Common myeloid progenitor, CD34-positive (primary cell): ENCODE results near the gene PPP1R14D.

Experiments used
- CTCF ChIA-PET: fragments of 350-600 bp; sonication (Branson Sonifier 250); formaldehyde crosslinking; loops from one replicate; lab custom pipeline; 2021; ENCODE audit warnings: antibody characterized with exemption; lab: Charles Lee
- POLR2A ChIA-PET: fragments of 350-600 bp; sonication (Branson Sonifier 250); formaldehyde crosslinking; loops from one replicate; lab custom pipeline; 2021; ENCODE audit warnings: antibody characterized with exemption; lab: Charles Lee
- DNase-seq, 3 donors: peaks; one replicate each; pipeline versions ENCODE4 v3.0.0 to v3.0.0-alpha.2; 2013
- H3K27ac ChIP-seq, 2 experiments: 1 replicate in 1 of 2; 2 replicates in 1 of 2; pipeline ENCODE4 v1.7.0; 2013; ENCODE audit warnings: inconsistent platforms in 2 of 2, low read length in 2 of 2, mild to moderate bottlenecking in 2 of 2, low read depth in 1 of 2, moderate library complexity in 1 of 2; ENCODE audit not compliant: severe bottlenecking in 2 of 2, insufficient read depth in 1 of 2, poor library complexity in 1 of 2
- H3K27me3 ChIP-seq, 5 experiments: replicated peaks in 2 of 5; 1 replicate in 3 of 5; 2 replicates in 2 of 5; pipeline versions ENCODE4 v1.6.1 to v1.7.0; 2013; ENCODE audit warnings: low read length in 4 of 5, mild to moderate bottlenecking in 2 of 5, moderate library complexity in 2 of 5, inconsistent platforms in 1 of 5; ENCODE audit not compliant: insufficient read depth in 5 of 5, control insufficient read depth in 4 of 5
- H3K36me3 ChIP-seq, 4 experiments: 1 replicate in 2 of 4; 2 replicates in 2 of 4; pipeline versions ENCODE4 v1.6.1 to v1.7.0; 2013; ENCODE audit warnings: low read length in 3 of 4, control low read depth in 1 of 4, mild to moderate bottlenecking in 1 of 4; ENCODE audit not compliant: control insufficient read depth in 4 of 4, insufficient read depth in 4 of 4
- H3K4me1 ChIP-seq, 4 experiments: 1 replicate in 3 of 4; 2 replicates in 1 of 4; pipeline versions ENCODE4 v1.6.1 to v1.7.1; 2013; ENCODE audit warnings: low read length in 3 of 4, mild to moderate bottlenecking in 3 of 4, control low read depth in 1 of 4, inconsistent platforms in 1 of 4, moderate library complexity in 1 of 4; ENCODE audit not compliant: control insufficient read depth in 4 of 4, insufficient read depth in 4 of 4; ENCODE audit errors: control extremely low read depth in 1 of 4
- H3K4me3 ChIP-seq, 7 experiments: 1 replicate in 4 of 7; 2 replicates in 3 of 7; pipeline versions ENCODE4 v1.5.1 to v1.7.0; 2013; ENCODE audit warnings: mild to moderate bottlenecking in 7 of 7, low read length in 6 of 7, moderate library complexity in 6 of 7, inconsistent platforms in 2 of 7, low read depth in 2 of 7, control low read depth in 1 of 7; ENCODE audit not compliant: insufficient read depth in 4 of 7, control insufficient read depth in 1 of 7; ENCODE audit errors: extremely low read depth in 1 of 7
- H3K9me3 ChIP-seq, 5 experiments: 1 replicate in 4 of 5; 2 replicates in 1 of 5; pipeline versions ENCODE4 v1.6.1 to v1.7.1; 2013; ENCODE audit warnings: low read length in 4 of 5, mild to moderate bottlenecking in 2 of 5, inconsistent platforms in 1 of 5, low read depth in 1 of 5, moderate library complexity in 1 of 5; ENCODE audit not compliant: control insufficient read depth in 4 of 5, insufficient read depth in 2 of 5; ENCODE audit errors: control extremely low read depth in 1 of 5
- WGBS: methylation state at CpG from one replicate; pipeline ENCODE4 v1.1.5; 2013; ENCODE audit not compliant: insufficient coverage; 5-methylcytosine and 5-hydroxymethylcytosine counted together

Gene PPP1R14D

GRCh38 chr15:40823572-40824343 is 4.8 kb downstream of the PPP1R14D start:
- Histone ChIP-seq H3K4me3 (no peak overlapping the region), H3K4me1 (no peaks in the 10 kb centered on the region), H3K36me3 (no peaks in the 10 kb centered on the region), H3K27me3 (no peaks in the 10 kb centered on the region), H3K27ac (no peak overlapping the region), H3K9me3 (no peaks in the 10 kb centered on the region)
- POLR2A ChIA-PET: no interaction called here
- no peak for DNase-seq
- CTCF ChIA-PET: no interaction called here
- WGBS: no CpG with 5 or more reads among the region's 1 CpG

GRCh38 chr15:40821195-40821594 is 7.3 kb downstream of the PPP1R14D start:
- no peak for DNase-seq
- Histone ChIP-seq H3K4me1 (no peaks in the 10 kb centered on the region), H3K27ac (no peak overlapping the region), H3K27me3 (no peaks in the 10 kb centered on the region), H3K9me3 (no peaks in the 10 kb centered on the region), H3K4me3 (no peak overlapping the region), H3K36me3 (peaks cover 0 to 2% (median 0%) of the 10 kb centered on the region in 4 experiments)
- ChIA-PET POLR2A (no interaction called here), CTCF (no interaction called here)
- 96% methylated on average over 2 of the region's 2 CpGs for WGBS

- H3K4me1 ChIP-seq: no peaks in the 10 kb centered on the region
- H3K27ac ChIP-seq: no peak overlapping the region
- POLR2A ChIA-PET: no interaction called here
- peaks cover 2 to 15% (median 10%) of the 10 kb centered on the region in 4 experiments for H3K36me3 ChIP-seq
- WGBS: 91% methylated on average over 4 of the region's 7 CpGs
- CTCF ChIA-PET: no interaction called here
- DNase-seq: no peak
- no peak overlapping the region for H3K4me3 ChIP-seq
- no peaks in the 10 kb centered on the region for H3K9me3 ChIP-seq
- H3K27me3 ChIP-seq: no peaks in the 10 kb centered on the region
Measured at GRCh38 chr15:40819048-40819447, 9.5 kb downstream of the PPP1R14D start.

- WGBS: 100% methylated on average over 3 of the region's 4 CpGs
- Histone ChIP-seq H3K4me1 (no peaks in the 10 kb centered on the region), H3K27me3 (no peaks in the 10 kb centered on the region), H3K9me3 (no peaks in the 10 kb centered on the region), H3K27ac (no peak overlapping the region), H3K4me3 (no peak overlapping the region), H3K36me3 (peaks cover 4 to 47% (median 33%) of the 10 kb centered on the region in 4 experiments)
- DNase-seq: no peak
- CTCF ChIA-PET: interaction anchor here (1.0 to 1.8 kb wide), 3 partner anchors 11 to 44 kb away, joined by 3 to 5 read pairs (median 4); partner anchors contain the start of gene SPINT1
- POLR2A ChIA-PET: no interaction called here
Measured at GRCh38 chr15:40815042-40815698, 13.3 kb downstream of the PPP1R14D start.

- H3K9me3 ChIP-seq: no peaks in the 10 kb centered on the region
Measured at GRCh38 chr15:40812721-40813425, 15.6 kb downstream of the PPP1R14D start.

GRCh38 chr15:40808861-40809450 is 19.6 kb downstream of the PPP1R14D start:
- H3K36me3 ChIP-seq: peaks cover 3 to 43% (median 29%) of the 10 kb centered on the region in 4 experiments
- ChIA-PET POLR2A (no interaction called here), CTCF (no interaction called here)
- H3K27me3 ChIP-seq: no peaks in the 10 kb centered on the region
- no peak overlapping the region for H3K4me3 ChIP-seq
- peaks cover 5 to 29% (median 18%) of the 10 kb centered on the region in 4 experiments for H3K4me1 ChIP-seq
- no peak overlapping the region for H3K27ac ChIP-seq
- DNase-seq: no peak
- WGBS: 97% methylated on average over 8 of the region's 8 CpGs
- no peaks in the 10 kb centered on the region for H3K9me3 ChIP-seq

More at GRCh38 chr15:40812721-40813425, 15.6 kb downstream of the PPP1R14D start:
- Histone ChIP-seq H3K4me3 (no peak overlapping the region), H3K4me1 (peaks cover 0 to 16% (median 9%) of the 10 kb centered on the region in 4 experiments), H3K27me3 (no peaks in the 10 kb centered on the region), H3K36me3 (peaks cover 4 to 59% (median 39%) of the 10 kb centered on the region in 4 experiments), H3K27ac (no peak overlapping the region)
- POLR2A ChIA-PET: no interaction called here
- no peak for DNase-seq
- CTCF ChIA-PET: interaction anchor here (0.9 to 1.2 kb wide), 2 partner anchors 31 to 42 kb away, joined by 3 read pairs; partner anchors contain the start of genes C15orf62 and SPINT1
- 96% methylated on average over 12 of the region's 12 CpGs for WGBS
